K562 (cell line): ENCODE results near the gene KISS1R. TPM values are rescaled to one million over a fixed set of nuclear protein-coding genes. Genes with fewer than 3 reads are reported as not detected.
A peak's percentile ranks its signal among the peaks of the same experiment; 100 is the strongest.

ENCODE experiments used
- ATF4 ChIP-seq: fragments of 450-650 bp; formaldehyde crosslinking; IDR thresholded peaks from 2 replicates; pipeline ENCODE4 v1.4.0; 2022; ENCODE audit warnings: mild to moderate bottlenecking, moderate library complexity
- FOXP4 ChIP-seq: sonication (generic); formaldehyde crosslinking; IDR thresholded peaks from 2 replicates; pipeline ENCODE4 v1.8.0; 2022; ENCODE audit warnings: mild to moderate bottlenecking, missing genetic modification reagents, borderline replicate concordance
- GABPB1 ChIP-seq: sonication (generic); formaldehyde crosslinking; IDR thresholded peaks from 2 replicates; pipeline ENCODE4 v1.8.0; 2022; ENCODE audit warnings: mild to moderate bottlenecking, missing genetic modification reagents
- GABPB2 ChIP-seq: fragments of 250-450 bp; sonication (Bioruptor Pico); conservative IDR thresholded peaks from 2 replicates; pipeline ENCODE4 v1.5.1; 2021; ENCODE audit warnings: mild to moderate bottlenecking
- KLF6 ChIP-seq: fragments of 250-450 bp; sonication (Bioruptor Pico); IDR thresholded peaks from 2 replicates; pipeline ENCODE4 v1.4.0; 2020; ENCODE audit warnings: mild to moderate bottlenecking, moderate library complexity, borderline replicate concordance
- MYC ChIP-seq, 2 experiments: fragments of 250-450 bp in 1 of 2; sonication (Bioruptor Pico) in 1 of 2; IDR thresholded peaks; 2 replicates each; pipeline versions ENCODE4 v1.5.1 to v1.6.1; 2012 to 2021; ENCODE audit warnings: low read depth in 2 of 2, borderline replicate concordance in 1 of 2, improper control_type of control experiment in 1 of 2, low read length in 1 of 2, mild to moderate bottlenecking in 1 of 2, moderate library complexity in 1 of 2
- PHF8 ChIP-seq: fragments of 200-600 bp; sonication (generic); IDR thresholded peaks from 2 replicates; pipeline ENCODE4 v1.6.1; 2012; ENCODE audit warnings: mixed run types, mild to moderate bottlenecking, inconsistent platforms, low read length, moderate library complexity, borderline replicate concordance
- RB1 ChIP-seq: fragments of 450-650 bp; IDR thresholded peaks from 2 replicates; pipeline ENCODE4 v1.6.1; 2017; ENCODE audit warnings: low read depth, mild to moderate bottlenecking
- RCOR1 ChIP-seq, 2 experiments: IDR thresholded peaks; 2 replicates each; pipeline ENCODE4 v1.6.1; 2012; ENCODE audit warnings: low read depth in 2 of 2, low read length in 2 of 2, borderline replicate concordance in 1 of 2, improper control_type of control experiment in 1 of 2
- TEAD1 ChIP-seq, 2 experiments: fragments of 450-650 bp in 1 of 2; sonication (generic) in 1 of 2; formaldehyde crosslinking; IDR thresholded peaks; 2 replicates each; pipeline versions ENCODE4 v1.4.0 to v1.8.0; 2020 to 2022; ENCODE audit warnings: mild to moderate bottlenecking in 2 of 2, missing genetic modification reagents in 1 of 2
- TEAD4 ChIP-seq, 2 experiments: sonication (generic) in 1 of 2; formaldehyde crosslinking in 1 of 2; IDR thresholded peaks; 2 replicates each; pipeline versions ENCODE4 v1.6.1 to v1.8.0; 2012 to 2022; ENCODE audit warnings: borderline replicate concordance in 1 of 2, inconsistent platforms in 1 of 2, low read length in 1 of 2, mild to moderate bottlenecking in 1 of 2, missing genetic modification reagents in 1 of 2
- TFAP4 ChIP-seq: sonication (generic); formaldehyde crosslinking; IDR thresholded peaks from 2 replicates; pipeline ENCODE4 v1.8.0; 2022; ENCODE audit warnings: missing genetic modification reagents, mild to moderate bottlenecking, moderate library complexity, borderline replicate concordance
- ZNF12 ChIP-seq: sonication (generic); formaldehyde crosslinking; IDR thresholded peaks from 2 replicates; pipeline ENCODE4 v1.4.0; 2020; ENCODE audit warnings: mild to moderate bottlenecking, missing genetic modification reagents
- ZNF232 ChIP-seq: sonication (generic); formaldehyde crosslinking; IDR thresholded peaks from 2 replicates; pipeline ENCODE4 v1.8.0; 2022; ENCODE audit warnings: mild to moderate bottlenecking, missing genetic modification reagents
- polyA plus RNA-seq, 8 experiments: library from polyadenylated mRNA; depleted of rRNA in 4 of 8; stranded (reverse) in 5 of 8; unstranded in 3 of 8; fragments of >200 nt; fragmentation: Nextera tagmentation in 2 of 8; fragmentation: Illumina TruSeq in 1 of 8; extraction: Ambion mirVana in 2 of 8; extraction: Trizol in 1 of 8; gene quantifications; 2 replicates each; pipeline versions ENCODE4 v1.2.1 to v1.2.3, GENCODE V29; 2011 to 2014; ENCODE audit warnings: inconsistent platforms in 1 of 8, missing spikeins in 1 of 8
- total RNA-seq, 7 experiments: library from RNA; depleted of rRNA in 6 of 7; stranded (reverse); fragments of >200 nt in 6 of 7; fragmentation: Illumina TruSeq in 2 of 7; extraction: Trizol in 2 of 7; gene quantifications; 2 replicates each; pipeline versions ENCODE4 v1.2.1 to v1.2.3, GENCODE V29; 2011 to 2021; ENCODE audit warnings: low replicate concordance in 1 of 7
- TF ChIP-seq, protein P1 (sequence below): fragments of 450-650 bp; formaldehyde crosslinking; conservative IDR thresholded peaks from 2 replicates; pipeline ENCODE4 v1.4.0; 2022; ENCODE audit warnings: mild to moderate bottlenecking, missing genetic modification characterization
- TF ChIP-seq, protein P2 (sequence below): fragments of 450-650 bp; IDR thresholded peaks from 2 replicates; pipeline ENCODE4 v1.6.1; 2018; ENCODE audit warnings: mild to moderate bottlenecking, low read depth; ENCODE audit not compliant: partially characterized antibody
- TF ChIP-seq, protein P3 (sequence below): fragments of 450-650 bp; IDR thresholded peaks from 2 replicates; pipeline ENCODE4 v1.6.1; 2016; ENCODE audit warnings: antibody characterized with exemption

Gene KISS1R
- total and polyA plus RNA-seq, 9 of the 15 experiments (the other 6 are each of a cell fraction or from before 2014, with no cell fraction given): 0.37 to 39.4 (median 2.0) TPM

DNA sequence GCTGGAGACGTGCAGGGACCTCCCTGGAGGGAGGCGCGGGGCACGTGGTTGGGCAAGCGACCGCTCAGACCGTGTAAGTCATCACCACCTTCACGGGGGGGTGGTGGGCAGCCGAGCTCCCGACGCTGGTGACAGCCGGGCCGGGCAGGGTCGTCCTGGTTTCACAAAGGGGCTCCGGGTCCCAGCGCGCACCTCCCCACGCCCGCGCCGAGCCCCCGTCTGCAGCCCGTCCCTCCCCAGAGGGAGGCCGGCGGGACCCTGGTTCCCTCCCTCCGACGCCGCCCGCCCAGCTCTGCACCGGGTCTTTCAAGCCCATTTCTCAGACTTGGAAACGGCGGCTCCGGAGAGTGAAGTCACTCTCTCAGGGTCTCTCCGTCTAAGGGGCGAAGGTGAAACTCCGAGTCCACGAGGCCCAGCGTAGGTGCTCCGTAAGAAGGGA, 8.0 kb downstream of the KISS1R start (continued):
- peak; percentile 6; the same call in 1 of the 2 replicates for TF ChIP-seq PHF8
- peak in 1 of 2 experiments; percentile 71; a peak in 1 of 4 replicates for TF ChIP-seq RCOR1 (IDR thresholded peaks at IDR 0.05; ENCODE audit: borderline replicate concordance in 1 of 2, low read depth in 2 of 2, low read length in 2 of 2)
- TF ChIP-seq RB1: peak; percentile 26; the same call in 1 of the 2 replicates
- peak; percentile 15; the same call in 1 of the 2 replicates for TF ChIP-seq TFAP4 (CRISPR knock-in tag)
- TF ChIP-seq, protein P1, sequence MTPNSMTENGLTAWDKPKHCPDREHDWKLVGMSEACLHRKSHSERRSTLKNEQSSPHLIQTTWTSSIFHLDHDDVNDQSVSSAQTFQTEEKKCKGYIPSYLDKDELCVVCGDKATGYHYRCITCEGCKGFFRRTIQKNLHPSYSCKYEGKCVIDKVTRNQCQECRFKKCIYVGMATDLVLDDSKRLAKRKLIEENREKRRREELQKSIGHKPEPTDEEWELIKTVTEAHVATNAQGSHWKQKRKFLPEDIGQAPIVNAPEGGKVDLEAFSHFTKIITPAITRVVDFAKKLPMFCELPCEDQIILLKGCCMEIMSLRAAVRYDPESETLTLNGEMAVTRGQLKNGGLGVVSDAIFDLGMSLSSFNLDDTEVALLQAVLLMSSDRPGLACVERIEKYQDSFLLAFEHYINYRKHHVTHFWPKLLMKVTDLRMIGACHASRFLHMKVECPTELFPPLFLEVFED (CRISPR knock-in tag): no peak
- TF ChIP-seq, protein P2, sequence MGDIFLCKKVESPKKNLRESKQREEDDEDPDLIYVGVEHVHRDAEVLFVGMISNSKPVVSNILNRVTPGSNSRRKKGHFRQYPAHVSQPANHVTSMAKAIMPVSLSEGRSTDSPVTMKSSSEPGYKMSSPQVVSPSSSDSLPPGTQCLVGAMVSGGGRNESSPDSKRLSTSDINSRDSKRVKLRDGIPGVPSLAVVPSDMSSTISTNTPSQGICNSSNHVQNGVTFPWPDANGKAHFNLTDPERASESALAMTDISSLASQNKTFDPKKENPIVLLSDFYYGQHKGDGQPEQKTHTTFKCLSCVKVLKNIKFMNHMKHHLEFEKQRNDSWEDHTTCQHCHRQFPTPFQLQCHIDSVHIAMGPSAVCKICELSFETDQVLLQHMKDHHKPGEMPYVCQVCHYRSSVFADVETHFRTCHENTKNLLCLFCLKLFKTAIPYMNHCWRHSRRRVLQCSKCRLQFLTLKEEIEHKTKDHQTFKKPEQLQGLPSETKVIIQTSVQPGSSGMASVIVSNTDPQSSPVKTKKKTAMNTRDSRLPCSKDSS: no peak
- TF ChIP-seq TEAD1 (CRISPR knock-in tag; IDR thresholded peaks at IDR 0.05): no peak
- peak; percentile 75; the same call in 1 of the 2 replicates for TF ChIP-seq ZNF12 (CRISPR knock-in tag)
- peak; percentile 72 for TF ChIP-seq MYC (IDR thresholded peaks at IDR 0.05; ENCODE audit: low read depth, low read length)
- TF ChIP-seq MYC (CRISPR knock-in tag; IDR thresholded peaks at IDR 0.05; ENCODE audit: borderline replicate concordance, low read depth): peak; percentile 80; the same call in 1 of the 2 replicates
- no peak for TF ChIP-seq ATF4 (CRISPR knock-in tag)
- TF ChIP-seq GABPB2 (CRISPR knock-in tag): no peak
- TF ChIP-seq TEAD4 (IDR thresholded peaks at IDR 0.05; ENCODE audit: low read length): no peak; the same call in 1 of the 2 replicates
- TF ChIP-seq TEAD4 (CRISPR knock-in tag; IDR thresholded peaks at IDR 0.05; ENCODE audit: borderline replicate concordance): no peak
- TF ChIP-seq GABPB1 (CRISPR knock-in tag): peak; percentile 52
- TF ChIP-seq KLF6 (CRISPR knock-in tag): no peak
- peak; percentile 8; the same call in 1 of the 2 replicates for TF ChIP-seq FOXP4 (CRISPR knock-in tag)
- TF ChIP-seq, protein P3, sequence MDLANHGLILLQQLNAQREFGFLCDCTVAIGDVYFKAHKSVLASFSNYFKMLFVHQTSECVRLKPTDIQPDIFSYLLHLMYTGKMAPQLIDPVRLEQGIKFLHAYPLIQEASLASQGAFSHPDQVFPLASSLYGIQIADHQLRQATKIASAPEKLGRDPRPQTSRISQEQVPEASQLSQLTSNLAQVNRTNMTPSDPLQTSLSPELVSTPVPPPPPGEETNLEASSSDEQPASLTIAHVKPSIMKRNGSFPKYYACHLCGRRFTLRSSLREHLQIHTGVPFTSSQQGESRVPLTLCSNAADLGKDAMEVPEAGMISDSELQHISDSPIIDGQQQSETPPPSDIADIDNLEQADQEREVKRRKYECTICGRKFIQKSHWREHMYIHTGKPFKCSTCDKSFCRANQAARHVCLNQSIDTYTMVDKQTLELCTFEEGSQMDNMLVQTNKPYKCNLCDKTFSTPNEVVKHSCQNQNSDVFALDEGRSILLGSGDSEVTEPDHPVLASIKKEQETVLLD: 0 out of 2 replicates have a peak, but pooled peaks have one; percentile 44
- TF ChIP-seq ZNF232 (CRISPR knock-in tag): no peak
